Loucy (cell line): ENCODE data around the gene ZNF268.

Source experiments
- H2AFZ ChIP-seq: fragments of 200-600 bp; sonication (generic); 2 replicates; pipeline ENCODE4 v1.6.0; 2016; ENCODE audit warnings: antibody characterized with exemption, mild to moderate bottlenecking, low read length, moderate library complexity
- H3F3A ChIP-seq: fragments of 200-600 bp; 2 replicates; pipeline ENCODE4 v1.6.0; 2016; ENCODE audit warnings: antibody characterized with exemption, low read depth, mild to moderate bottlenecking
- H3K27me3 ChIP-seq: fragments of 200-600 bp; sonication (generic); 2 replicates; pipeline ENCODE4 v1.6.1; 2014; ENCODE audit warnings: low read length, mild to moderate bottlenecking; ENCODE audit not compliant: insufficient read depth, poor library complexity, severe bottlenecking
- H3K36me3 ChIP-seq: fragments of 200-600 bp; sonication (generic); 2 replicates; pipeline ENCODE4 v1.6.1; 2016; ENCODE audit warnings: low read length; ENCODE audit not compliant: insufficient read depth
- H3K4me1 ChIP-seq: fragments of 200-600 bp; sonication (generic); 2 replicates; pipeline ENCODE4 v1.5.1; 2014; ENCODE audit warnings: low read length, mild to moderate bottlenecking; ENCODE audit not compliant: insufficient read depth, poor library complexity, severe bottlenecking
- H3K4me2 ChIP-seq: fragments of 200-600 bp; sonication (generic); 2 replicates; pipeline ENCODE4 v1.6.0; 2014; ENCODE audit warnings: antibody characterized with exemption, low read length, low read depth, mild to moderate bottlenecking; ENCODE audit not compliant: poor library complexity, severe bottlenecking
- H3K4me3 ChIP-seq: fragments of 200-600 bp; sonication (generic); 2 replicates; pipeline ENCODE4 v1.5.1; 2014; ENCODE audit warnings: low read length, mild to moderate bottlenecking, mixed read lengths; ENCODE audit not compliant: poor library complexity, severe bottlenecking
- H3K79me2 ChIP-seq: fragments of 200-600 bp; sonication (generic); 2 replicates; pipeline ENCODE4 v1.6.1; 2014; ENCODE audit warnings: low read length; ENCODE audit not compliant: insufficient read depth
- H3K9ac ChIP-seq: fragments of 200-600 bp; sonication (generic); 2 replicates; pipeline ENCODE4 v1.6.0; 2014; ENCODE audit warnings: mild to moderate bottlenecking, low read depth, low read length, moderate library complexity; ENCODE audit not compliant: poor library complexity, severe bottlenecking
- H3K9me2 ChIP-seq: fragments of 200-600 bp; sonication (generic); replicated peaks from 2 replicates; pipeline ENCODE4 v1.6.1; 2016; ENCODE audit warnings: low read depth, low read length, mixed read lengths
- H3K9me3 ChIP-seq: fragments of 200-600 bp; sonication (generic); 2 replicates; pipeline ENCODE4 v1.6.1; 2014; ENCODE audit warnings: mild to moderate bottlenecking, antibody characterized with exemption, low read length, low read depth; ENCODE audit not compliant: insufficient read depth
- H4K20me1 ChIP-seq: fragments of 200-600 bp; sonication (generic); 2 replicates; pipeline ENCODE4 v1.6.0; 2014; ENCODE audit warnings: antibody characterized with exemption, low read length, mild to moderate bottlenecking; ENCODE audit not compliant: insufficient read depth, poor library complexity, severe bottlenecking
- CTCF ChIP-seq: fragments of 200-600 bp; sonication (generic); conservative IDR thresholded peaks from 2 replicates; pipeline ENCODE4 v1.5.1; 2014; ENCODE audit warnings: mild to moderate bottlenecking, antibody characterized with exemption, low read length
- EZH2phosphoT487 ChIP-seq: fragments of 200-600 bp; IDR thresholded peaks from 2 replicates; pipeline ENCODE4 v1.6.1; 2018; ENCODE audit warnings: antibody characterized with exemption, mild to moderate bottlenecking, moderate library complexity, borderline replicate concordance

Gene ZNF268

GRCh38 chr12:133181238-133181959 lies at the start of gene ZNF268:
ZNF268 (plus strand) TSS chr12:133181495; CDS start chr12:133181998, 503 bp downstream.
- Histone ChIP-seq H3K36me3 (no peaks in the 10 kb centered on the region), H3K4me1 (no peaks in the 10 kb centered on the region), H3K9ac (no peak within 1 kb of the TSS), H3K4me2 (no peak within 1 kb of the TSS), H3F3A (no peaks in the 10 kb centered on the region), H3K9me3 (peaks cover 28% of the 10 kb centered on the region; the same call in 1 of the 2 replicates), H4K20me1 (no peaks in the 10 kb centered on the region), H3K27me3 (no peaks in the 10 kb centered on the region), H2AFZ (no peak within 1 kb of the TSS), H3K9me2 (no peaks in the 10 kb centered on the region), H3K79me2 (no peaks in the 10 kb centered on the region), H3K4me3 (no peak within 1 kb of the TSS)
- TF ChIP-seq CTCF (no peak), EZH2phosphoT487 (no peak)

- Histone ChIP-seq H3K4me2 (no peak overlapping the region), H3K79me2 (no peaks in the 10 kb centered on the region), H2AFZ (no peak overlapping the region), H3K36me3 (no peaks in the 10 kb centered on the region), H3K9me3 (peaks cover 49% of the 10 kb centered on the region), H3K9ac (no peak overlapping the region), H4K20me1 (no peaks in the 10 kb centered on the region), H3K27me3 (no peaks in the 10 kb centered on the region), H3K4me3 (no peak overlapping the region), H3K4me1 (peaks cover 2% of the 10 kb centered on the region), H3F3A (no peaks in the 10 kb centered on the region), H3K9me2 (no peaks in the 10 kb centered on the region)
- TF ChIP-seq CTCF (no peak), EZH2phosphoT487 (no peak)
Observed at GRCh38 chr12:133135747-133136146, 45.5 kb upstream of the ZNF268 start.

- H4K20me1 ChIP-seq: no peaks in the 10 kb centered on the region
- H3K4me2 ChIP-seq: no peak overlapping the region
- no peaks in the 10 kb centered on the region for H3F3A ChIP-seq
- no peaks in the 10 kb centered on the region for H3K79me2 ChIP-seq
- no peaks in the 10 kb centered on the region for H3K36me3 ChIP-seq
- no peaks in the 10 kb centered on the region for H3K4me1 ChIP-seq
- H3K9me3 ChIP-seq: peaks cover 17% of the 10 kb centered on the region; the same call in 1 of the 2 replicates
- H3K4me3 ChIP-seq: no peak overlapping the region
- no peak overlapping the region for H3K9ac ChIP-seq
- H3K9me2 ChIP-seq: no peaks in the 10 kb centered on the region
- no peaks in the 10 kb centered on the region for H3K27me3 ChIP-seq
- H2AFZ ChIP-seq: no peak overlapping the region
- no peak for TF ChIP-seq EZH2phosphoT487
- TF ChIP-seq CTCF: no peak
Observed at GRCh38 chr12:133145981-133146380, 35.3 kb upstream of the ZNF268 start.
